ENCODE data around the gene KRT39. TPM values are rescaled to one million over a fixed set of nuclear protein-coding genes. Genes with fewer than 3 reads are reported as not detected.

KRT39 gene
- polyA plus RNA-seq, 1 donor: not detected

DNA sequence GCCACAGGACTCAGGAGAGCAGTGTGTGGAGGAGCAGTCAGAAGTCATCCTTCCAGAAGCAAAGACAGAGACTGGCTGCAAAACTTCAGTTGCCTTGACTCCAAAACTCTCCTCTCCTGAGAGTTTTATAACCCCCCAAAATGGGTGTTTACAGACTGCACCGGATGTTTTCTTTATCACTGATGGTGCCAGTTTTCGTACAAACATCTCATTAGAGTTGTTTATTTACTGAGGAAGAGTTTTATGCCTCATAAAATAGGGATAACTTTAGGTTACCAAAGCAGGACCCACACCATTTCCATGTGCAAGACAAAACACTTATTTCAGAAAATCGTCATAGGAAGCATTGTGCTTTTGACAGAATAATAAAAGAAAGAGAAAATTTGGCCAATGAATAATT is 17.5 kb upstream of the KRT39 start, which contains the start of gene KRT40:
TSS of gene KRT40 (minus strand) at position 101 of the 400 bp plus-strand sequence. CDS start at position 48, 53 bp downstream.
- no peak within 1 kb of the TSS for H3K4me3 ChIP-seq (ENCODE audit: low read length)
- no peak within 1 kb of the TSS for H3K27ac ChIP-seq (ENCODE audit: low read length)
- H3K4me1 ChIP-seq (ENCODE audit: control insufficient read depth, insufficient read depth, low read length): no peaks in the 10 kb centered on the region
- H3K27me3 ChIP-seq (ENCODE audit: control insufficient read depth, insufficient read depth, low read length): peaks cover 5% of the 10 kb centered on the region
- DNase-seq: no peak
- no peaks in the 10 kb centered on the region for H3K36me3 ChIP-seq (ENCODE audit: control insufficient read depth, insufficient read depth, low read length)
- H3K9me3 ChIP-seq (ENCODE audit: control insufficient read depth, low read depth, low read length): no peaks in the 10 kb centered on the region
- WGBS (ENCODE audit: insufficient coverage, low lambda C conversion rate): no CpG with 5 or more reads among the region's 3 CpGs

DNA sequence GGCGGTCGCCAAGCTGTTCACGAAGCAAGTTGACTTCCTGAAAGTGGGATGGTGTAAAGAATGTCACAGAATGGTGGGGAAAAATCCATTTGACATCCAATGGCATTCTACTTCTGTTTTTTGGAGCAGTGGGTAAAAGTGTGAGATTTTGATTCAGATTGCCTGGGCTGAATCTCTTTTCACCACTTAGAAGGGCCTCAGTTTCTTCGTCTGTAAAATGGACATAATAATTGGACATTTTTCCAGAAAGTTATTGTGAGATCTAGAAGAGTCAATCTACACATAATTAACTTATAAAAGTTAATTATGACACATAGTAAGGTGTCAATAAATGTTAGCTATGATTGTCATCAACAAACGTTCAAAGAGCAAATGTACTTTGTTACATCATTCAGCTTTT is 14.4 kb upstream of the KRT39 start:
- Histone ChIP-seq H3K9me3 (ENCODE audit: control insufficient read depth, low read depth, low read length) (no peaks in the 10 kb centered on the region), H3K4me3 (ENCODE audit: low read length) (no peak overlapping the region), H3K36me3 (ENCODE audit: control insufficient read depth, insufficient read depth, low read length) (no peaks in the 10 kb centered on the region), H3K4me1 (ENCODE audit: control insufficient read depth, insufficient read depth, low read length) (no peaks in the 10 kb centered on the region), H3K27me3 (ENCODE audit: control insufficient read depth, insufficient read depth, low read length) (peaks cover 11% of the 10 kb centered on the region), H3K27ac (ENCODE audit: low read length) (no peak overlapping the region)
- 83% methylated on average over 1 of the region's 5 CpGs for WGBS (ENCODE audit: insufficient coverage, low lambda C conversion rate)
- no peak for DNase-seq

DNA sequence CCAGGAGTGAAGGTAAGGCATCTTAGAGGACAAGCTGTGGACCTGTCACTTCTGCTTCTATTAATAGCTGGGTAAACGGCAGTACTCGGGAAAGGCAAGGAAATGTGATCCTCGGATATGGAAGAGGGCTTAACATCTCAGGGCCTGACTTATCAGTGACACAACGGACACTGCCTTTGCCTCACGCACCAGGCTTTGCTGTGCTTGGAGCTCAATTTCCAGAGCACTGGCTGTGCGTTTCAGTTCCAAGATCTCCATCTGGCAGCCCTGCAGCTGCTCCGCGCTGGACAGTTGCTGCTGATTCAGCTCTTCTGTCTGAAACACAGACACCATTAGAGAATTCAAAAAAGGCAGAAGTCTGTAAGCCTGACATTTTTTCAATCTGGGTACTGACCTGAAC is 13.8 kb upstream of the KRT39 start:
- WGBS (ENCODE audit: insufficient coverage, low lambda C conversion rate): no CpG with 5 or more reads among the region's 8 CpGs
- DNase-seq: peak; percentile 14 to 16
- Histone ChIP-seq H3K9me3 (ENCODE audit: control insufficient read depth, low read depth, low read length) (no peaks in the 10 kb centered on the region), H3K36me3 (ENCODE audit: control insufficient read depth, insufficient read depth, low read length) (no peaks in the 10 kb centered on the region), H3K4me1 (ENCODE audit: control insufficient read depth, insufficient read depth, low read length) (no peaks in the 10 kb centered on the region), H3K27ac (ENCODE audit: low read length) (no peak overlapping the region), H3K27me3 (ENCODE audit: control insufficient read depth, insufficient read depth, low read length) (peaks cover 13% of the 10 kb centered on the region), H3K4me3 (ENCODE audit: low read length) (no peak overlapping the region)

DNA sequence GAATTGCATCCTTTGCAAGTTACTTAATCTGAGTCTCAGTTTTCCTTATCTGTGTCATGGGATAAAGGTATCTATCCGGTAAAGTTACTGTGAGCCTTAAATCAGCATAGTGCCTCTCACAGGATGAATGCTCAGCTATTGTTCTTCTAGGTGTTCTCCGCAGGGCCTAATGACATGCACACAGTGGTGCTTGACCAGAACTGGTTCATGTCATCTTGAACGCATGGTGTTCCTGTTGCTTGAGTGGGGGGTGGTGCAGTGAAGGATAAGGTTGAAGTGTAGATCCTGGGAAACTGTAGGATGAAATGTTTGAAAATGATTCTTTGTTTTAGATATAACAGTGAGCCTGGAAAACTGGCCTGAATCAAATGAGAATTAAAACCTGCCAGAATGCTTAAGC is 13.4 kb upstream of the KRT39 start:
- H3K4me3 ChIP-seq (ENCODE audit: low read length): no peak overlapping the region
- no peaks in the 10 kb centered on the region for H3K36me3 ChIP-seq (ENCODE audit: control insufficient read depth, insufficient read depth, low read length)
- no peak for DNase-seq
- no peaks in the 10 kb centered on the region for H3K9me3 ChIP-seq (ENCODE audit: control insufficient read depth, low read depth, low read length)
- peaks cover 13% of the 10 kb centered on the region for H3K27me3 ChIP-seq (ENCODE audit: control insufficient read depth, insufficient read depth, low read length)
- H3K4me1 ChIP-seq (ENCODE audit: control insufficient read depth, insufficient read depth, low read length): no peaks in the 10 kb centered on the region
- no peak overlapping the region for H3K27ac ChIP-seq (ENCODE audit: low read length)
- WGBS (ENCODE audit: insufficient coverage, low lambda C conversion rate): no CpG with 5 or more reads among the region's 3 CpGs

DNA sequence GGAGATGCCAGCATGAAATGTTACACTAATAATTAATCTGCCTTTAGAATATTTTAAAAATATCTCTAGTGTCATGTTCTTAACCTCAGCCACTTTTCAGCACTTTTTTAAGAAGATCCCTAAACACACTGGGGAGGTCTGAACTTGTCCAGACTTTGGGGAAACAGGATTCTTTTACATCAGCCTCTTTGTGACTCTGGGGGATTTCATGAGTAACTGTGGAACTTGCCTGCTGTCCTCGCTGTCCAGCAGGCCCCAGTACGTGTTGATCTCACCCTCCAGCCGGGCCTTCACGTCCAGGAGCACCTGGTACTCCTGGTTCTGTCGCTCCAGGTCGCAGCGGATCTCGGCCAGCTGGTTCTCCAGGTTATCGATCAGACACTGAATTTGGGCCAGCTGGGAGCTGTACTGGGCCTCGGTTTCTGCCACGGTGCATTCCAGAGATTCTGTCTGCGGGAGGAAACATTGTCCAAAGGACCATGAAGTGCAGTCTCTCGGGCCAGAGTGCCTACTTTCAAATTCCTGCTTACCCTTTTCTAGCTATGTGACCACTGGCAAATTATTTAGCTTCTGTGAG is 11.9 kb upstream of the KRT39 start:
- H3K4me3 ChIP-seq (ENCODE audit: low read length): no peak overlapping the region
- H3K36me3 ChIP-seq (ENCODE audit: control insufficient read depth, insufficient read depth, low read length): no peaks in the 10 kb centered on the region
- WGBS (ENCODE audit: insufficient coverage, low lambda C conversion rate): 93% methylated on average over 3 of the region's 13 CpGs
- peaks cover 9% of the 10 kb centered on the region for H3K27me3 ChIP-seq (ENCODE audit: control insufficient read depth, insufficient read depth, low read length)
- no peak overlapping the region for H3K27ac ChIP-seq (ENCODE audit: low read length)
- no peak for DNase-seq
- H3K9me3 ChIP-seq (ENCODE audit: control insufficient read depth, low read depth, low read length): no peaks in the 10 kb centered on the region
- no peaks in the 10 kb centered on the region for H3K4me1 ChIP-seq (ENCODE audit: control insufficient read depth, insufficient read depth, low read length)

DNA sequence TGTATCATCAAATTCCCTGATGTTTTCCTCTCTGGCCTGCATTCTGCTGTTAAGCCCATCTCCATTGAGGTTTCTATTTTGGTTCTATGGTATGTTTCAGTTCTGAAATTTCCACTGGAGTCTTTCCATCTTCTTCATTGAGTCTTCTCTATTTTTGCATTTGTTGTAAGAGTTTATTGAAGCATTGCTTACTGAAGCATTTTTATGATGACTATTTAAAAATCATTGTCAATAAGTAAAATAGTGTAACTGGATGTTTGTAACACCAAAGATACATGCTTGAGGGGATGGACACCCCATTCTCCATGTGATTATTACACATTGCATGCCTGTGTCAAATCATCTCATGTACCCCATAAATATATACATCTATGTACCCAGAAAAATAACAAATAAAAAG is 8.8 kb upstream of the KRT39 start:
- Histone ChIP-seq H3K27me3 (ENCODE audit: control insufficient read depth, insufficient read depth, low read length) (peaks cover 10% of the 10 kb centered on the region), H3K4me1 (ENCODE audit: control insufficient read depth, insufficient read depth, low read length) (no peaks in the 10 kb centered on the region), H3K27ac (ENCODE audit: low read length) (no peak overlapping the region), H3K4me3 (ENCODE audit: low read length) (no peak overlapping the region), H3K9me3 (ENCODE audit: control insufficient read depth, low read depth, low read length) (no peaks in the 10 kb centered on the region), H3K36me3 (ENCODE audit: control insufficient read depth, insufficient read depth, low read length) (no peaks in the 10 kb centered on the region)
- DNase-seq: no peak

DNA sequence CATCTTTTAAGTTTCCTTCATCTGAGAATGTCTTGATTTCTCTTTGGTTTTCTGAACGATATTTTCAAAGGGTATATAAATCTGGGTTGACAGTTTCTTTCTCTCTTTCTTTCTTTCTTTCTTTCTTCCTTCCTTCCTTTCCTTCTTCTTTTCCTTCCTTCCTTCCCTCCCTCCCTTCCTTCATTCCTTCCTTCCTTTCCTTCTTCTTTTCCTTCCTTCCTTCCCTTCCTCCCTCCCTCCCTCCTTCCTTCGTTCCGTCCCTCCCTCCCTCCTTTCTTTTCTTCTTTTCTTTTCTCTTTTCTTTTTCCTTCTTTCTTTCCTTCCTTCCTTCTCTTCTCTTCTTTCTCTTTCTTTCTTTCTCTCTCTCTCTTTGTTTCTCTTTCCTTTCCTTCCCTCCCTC is 7.6 kb upstream of the KRT39 start:
- WGBS (ENCODE audit: insufficient coverage, low lambda C conversion rate): 100% methylated on average over 3 of the region's 3 CpGs
- no peaks in the 10 kb centered on the region for H3K36me3 ChIP-seq (ENCODE audit: control insufficient read depth, insufficient read depth, low read length)
- DNase-seq: no peak

DNA sequence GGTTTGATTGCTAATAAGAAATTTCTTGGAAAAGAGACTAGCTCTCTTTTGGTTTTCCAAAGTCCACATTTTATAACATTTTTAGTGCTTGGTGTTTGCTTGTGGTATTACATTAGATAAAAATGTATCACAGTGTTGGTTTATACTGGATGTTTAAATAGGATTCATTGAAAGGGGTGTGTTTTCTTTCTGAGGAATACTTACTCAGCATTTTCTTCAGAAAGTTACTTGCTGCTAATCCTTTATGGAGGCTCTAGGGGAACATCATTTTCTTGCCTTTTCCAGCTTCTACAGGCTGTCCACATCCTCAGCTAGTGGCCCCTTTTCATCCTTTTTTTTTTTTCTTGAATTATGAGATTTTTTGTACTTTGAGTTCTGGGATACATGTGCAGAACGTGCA is 834 bp upstream of the KRT39 start:
- no CpG with 5 or more reads among the region's 1 CpG for WGBS (ENCODE audit: insufficient coverage, low lambda C conversion rate)
- no peaks in the 10 kb centered on the region for H3K9me3 ChIP-seq (ENCODE audit: control insufficient read depth, low read depth, low read length)
- no peak for DNase-seq

More for the DNA sequence above, 7.6 kb upstream of the KRT39 start:
- H3K4me1 ChIP-seq (ENCODE audit: control insufficient read depth, insufficient read depth, low read length): no peaks in the 10 kb centered on the region
- H3K27ac ChIP-seq (ENCODE audit: low read length): no peak overlapping the region
- H3K4me3 ChIP-seq (ENCODE audit: low read length): no peak overlapping the region
- H3K27me3 ChIP-seq (ENCODE audit: control insufficient read depth, insufficient read depth, low read length): peaks cover 10% of the 10 kb centered on the region
- H3K9me3 ChIP-seq (ENCODE audit: control insufficient read depth, low read depth, low read length): no peaks in the 10 kb centered on the region

DNA sequence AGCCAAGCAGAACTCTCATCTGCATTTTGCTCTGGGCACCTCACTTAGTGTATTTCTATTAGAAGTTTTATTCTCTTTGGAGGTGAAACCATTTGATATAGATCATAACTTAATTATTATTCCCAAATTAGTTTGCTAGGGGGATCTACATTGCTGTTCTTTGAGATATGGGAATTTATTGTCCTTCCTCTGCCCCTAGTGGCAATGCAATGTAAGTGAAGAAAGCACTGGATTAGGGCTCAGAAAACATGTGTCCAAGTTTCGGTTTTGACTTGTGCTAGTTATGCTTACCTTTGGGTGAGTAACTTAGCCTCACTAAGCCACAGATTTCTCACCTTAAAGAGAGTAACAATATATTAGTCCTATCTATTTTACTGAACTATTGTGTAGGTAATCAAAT is 2.9 kb downstream of the KRT39 start:
- H3K9me3 ChIP-seq (ENCODE audit: control insufficient read depth, low read depth, low read length): no peaks in the 10 kb centered on the region
- H3K4me1 ChIP-seq (ENCODE audit: control insufficient read depth, insufficient read depth, low read length): no peaks in the 10 kb centered on the region
- H3K4me3 ChIP-seq (ENCODE audit: low read length): no peak overlapping the region
- H3K36me3 ChIP-seq (ENCODE audit: control insufficient read depth, insufficient read depth, low read length): no peaks in the 10 kb centered on the region
- no peaks in the 10 kb centered on the region for H3K27me3 ChIP-seq (ENCODE audit: control insufficient read depth, insufficient read depth, low read length)
- peak in 1 of 2 donors; percentile 36 for DNase-seq
- H3K27ac ChIP-seq (ENCODE audit: low read length): no peak overlapping the region
- no CpG with 5 or more reads among the region's 1 CpG for WGBS (ENCODE audit: insufficient coverage, low lambda C conversion rate)

More for the DNA sequence above, 834 bp upstream of the KRT39 start:
- Histone ChIP-seq H3K4me1 (ENCODE audit: control insufficient read depth, insufficient read depth, low read length) (no peaks in the 10 kb centered on the region), H3K27me3 (ENCODE audit: control insufficient read depth, insufficient read depth, low read length) (no peaks in the 10 kb centered on the region), H3K27ac (ENCODE audit: low read length) (no peak overlapping the region), H3K36me3 (ENCODE audit: control insufficient read depth, insufficient read depth, low read length) (no peaks in the 10 kb centered on the region), H3K4me3 (ENCODE audit: low read length) (no peak overlapping the region)

DNA sequence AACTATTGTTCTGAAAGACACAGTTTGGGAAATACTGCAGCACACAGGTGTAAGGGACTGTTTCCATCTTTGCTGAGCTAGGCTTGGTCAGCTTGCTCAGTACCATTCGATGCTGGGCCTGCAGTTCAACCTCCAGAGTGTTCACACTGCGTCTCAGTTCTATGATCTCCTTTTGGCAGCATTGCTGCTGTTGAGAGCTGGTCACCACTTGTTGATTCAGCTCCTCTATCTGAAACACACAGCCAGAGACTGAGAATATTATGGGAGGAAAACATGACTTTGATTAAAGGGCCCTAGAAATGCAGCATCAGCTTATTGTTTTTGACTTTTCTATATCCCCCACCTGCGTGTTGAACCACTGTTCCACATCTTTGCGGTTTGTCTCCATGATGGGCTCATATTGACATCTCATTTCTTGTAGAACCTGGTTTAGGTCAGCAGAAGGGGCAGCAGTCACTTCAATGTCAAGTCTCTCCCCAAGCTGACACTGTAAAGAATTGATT is 4.6 kb downstream of the KRT39 start:
- no peak overlapping the region for H3K4me3 ChIP-seq (ENCODE audit: low read length)
- WGBS (ENCODE audit: insufficient coverage, low lambda C conversion rate): 100% methylated on average over 2 of the region's 4 CpGs
- DNase-seq: no peak

DNA sequence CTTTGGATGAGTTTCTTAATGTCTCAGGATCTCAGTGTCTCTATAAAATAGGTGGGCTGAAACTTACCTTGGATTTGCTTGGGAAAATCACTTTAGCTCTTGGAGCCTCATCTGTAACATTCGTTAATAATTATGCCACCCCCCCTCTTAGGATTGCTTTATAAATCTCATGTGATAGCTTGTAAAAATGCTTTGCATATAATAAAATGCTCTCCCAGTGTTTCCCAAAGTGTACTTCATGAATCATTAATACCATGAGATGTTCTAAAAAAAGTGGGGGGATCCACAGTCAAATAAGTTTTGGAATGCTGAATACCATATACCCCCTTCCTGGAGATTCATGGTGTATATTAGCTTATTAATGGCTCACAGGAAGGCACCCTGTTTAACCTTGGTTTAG is 5.2 kb downstream of the KRT39 start:
- Histone ChIP-seq H3K27ac (ENCODE audit: low read length) (no peak overlapping the region), H3K27me3 (ENCODE audit: control insufficient read depth, insufficient read depth, low read length) (no peaks in the 10 kb centered on the region), H3K36me3 (ENCODE audit: control insufficient read depth, insufficient read depth, low read length) (no peaks in the 10 kb centered on the region), H3K4me1 (ENCODE audit: control insufficient read depth, insufficient read depth, low read length) (no peaks in the 10 kb centered on the region), H3K4me3 (ENCODE audit: low read length) (no peak overlapping the region), H3K9me3 (ENCODE audit: control insufficient read depth, low read depth, low read length) (no peaks in the 10 kb centered on the region)
- DNase-seq: no peak
- no CpG with 5 or more reads among the region's 1 CpG for WGBS (ENCODE audit: insufficient coverage, low lambda C conversion rate)

More for the DNA sequence above, 4.6 kb downstream of the KRT39 start:
- Histone ChIP-seq H3K9me3 (ENCODE audit: control insufficient read depth, low read depth, low read length) (no peaks in the 10 kb centered on the region), H3K4me1 (ENCODE audit: control insufficient read depth, insufficient read depth, low read length) (no peaks in the 10 kb centered on the region), H3K36me3 (ENCODE audit: control insufficient read depth, insufficient read depth, low read length) (no peaks in the 10 kb centered on the region), H3K27me3 (ENCODE audit: control insufficient read depth, insufficient read depth, low read length) (no peaks in the 10 kb centered on the region), H3K27ac (ENCODE audit: low read length) (no peak overlapping the region)

Measured in large intestine (tissue), 3 donors.